CD4-positive, alpha-beta T cell (primary cell): Measurements from ENCODE around the gene RAB7B. TPM values are rescaled to one million over a fixed set of nuclear protein-coding genes. Genes with fewer than 3 reads are reported as not detected.

ENCODE experiments used
- ATAC-seq: fragments of 200-7000 bp; cut with Tn5 transposase; one replicate; pipeline ENCODE4 v1.10.0; 2022; ENCODE audit warnings: mild to moderate bottlenecking; ENCODE audit not compliant: poor library complexity
- CTCF ChIA-PET: fragments of 350-600 bp; sonication (Branson Sonifier 250); formaldehyde crosslinking; loops from one replicate; lab custom pipeline; 2021; ENCODE audit warnings: antibody characterized with exemption, inconsistent platforms; lab: Charles Lee
- POLR2A ChIA-PET: fragments of 350-600 bp; sonication (Branson Sonifier 250); formaldehyde crosslinking; loops from one replicate; lab custom pipeline; 2021; ENCODE audit warnings: antibody characterized with exemption, inconsistent platforms; lab: Charles Lee
- DNase-seq, 14 experiments: peaks; one replicate each; pipeline ENCODE4 v3.0.0-alpha.2; 2013 to 2020; ENCODE audit warnings: mixed read lengths in 2 of 14
- H3K27ac ChIP-seq, 2 donors: one replicate each; pipeline versions ENCODE4 v1.5.1 to v1.7.0; 2013; ENCODE audit warnings: low read length in 2 of 2, low read depth in 1 of 2, mild to moderate bottlenecking in 1 of 2
- H3K27me3 ChIP-seq, 2 experiments: 1 replicate in 1 of 2; 2 replicates in 1 of 2; pipeline versions ENCODE4 v1.6.1 to v1.7.0; 2013; ENCODE audit warnings: low read length in 2 of 2, control low read depth in 1 of 2, mild to moderate bottlenecking in 1 of 2, moderate library complexity in 1 of 2; ENCODE audit not compliant: insufficient read depth in 2 of 2, control insufficient read depth in 1 of 2
- H3K36me3 ChIP-seq: one replicate; pipeline ENCODE4 v1.6.1; 2013; ENCODE audit warnings: low read length, control low read depth; ENCODE audit not compliant: insufficient read depth
- H3K4me1 ChIP-seq: one replicate; pipeline ENCODE4 v1.6.1; 2013; ENCODE audit warnings: low read length, control low read depth; ENCODE audit not compliant: insufficient read depth
- H3K4me3 ChIP-seq: one replicate; pipeline ENCODE4 v1.5.1; 2013; ENCODE audit warnings: mild to moderate bottlenecking, low read length, moderate library complexity
- H3K9me3 ChIP-seq, 2 experiments: 1 replicate in 1 of 2; 2 replicates in 1 of 2; pipeline versions ENCODE4 v1.6.1 to v1.7.0; 2013; ENCODE audit warnings: low read length in 2 of 2, mild to moderate bottlenecking in 2 of 2, control low read depth in 1 of 2, moderate library complexity in 1 of 2; ENCODE audit not compliant: control insufficient read depth in 1 of 2, insufficient read depth in 1 of 2
- H3K27ac Mint-ChIP-seq: one replicate; pipeline ENCODE4 v1.8.0; 2020; ENCODE audit warnings: mixed read lengths
- H3K27me3 Mint-ChIP-seq: one replicate; pipeline ENCODE4 v1.8.0; 2021; ENCODE audit warnings: mixed read lengths
- H3K36me3 Mint-ChIP-seq: one replicate; pipeline ENCODE4 v1.8.0; 2021; ENCODE audit warnings: low read depth, mixed read lengths
- H3K4me1 Mint-ChIP-seq: one replicate; pipeline ENCODE4 v1.8.0; 2021; ENCODE audit warnings: low read depth, mixed read lengths
- H3K4me3 Mint-ChIP-seq: one replicate; pipeline ENCODE4 v1.8.0; 2020; ENCODE audit warnings: mild to moderate bottlenecking, mixed read lengths
- H3K9me3 Mint-ChIP-seq: one replicate; pipeline ENCODE4 v1.8.0; 2020; ENCODE audit warnings: mixed read lengths
- intact Hi-C, 2 experiments: fragments of 100-400 bp; cut with DNase I in 1 of 2; cut with micrococcal nuclease in 1 of 2; formaldehyde crosslinking; loops; one replicate each; pipeline versions ENCODE4 v1.15.1 to v1.9.0; 2023 to 2025; cut with DNase I, micrococcal nuclease
- total RNA-seq, 174 experiments: library from RNA in 2 of 174; stranded (reverse) in 2 of 174; gene quantifications; one replicate each; pipeline ENCODE4 v1.2.3 and lab custom pipeline; 2021 to 2026
- TF ChIP-seq, protein P1 (sequence below): fragments of 200-600 bp; IDR thresholded peaks from one replicate; pipeline ENCODE4 v1.8.0; 2022; ENCODE audit warnings: antibody characterized with exemption, mild to moderate bottlenecking

The RAB7B gene
- total RNA-seq, 2 experiments from 2014 or later, result 0.08 TPM; not detected in 1

DNA sequence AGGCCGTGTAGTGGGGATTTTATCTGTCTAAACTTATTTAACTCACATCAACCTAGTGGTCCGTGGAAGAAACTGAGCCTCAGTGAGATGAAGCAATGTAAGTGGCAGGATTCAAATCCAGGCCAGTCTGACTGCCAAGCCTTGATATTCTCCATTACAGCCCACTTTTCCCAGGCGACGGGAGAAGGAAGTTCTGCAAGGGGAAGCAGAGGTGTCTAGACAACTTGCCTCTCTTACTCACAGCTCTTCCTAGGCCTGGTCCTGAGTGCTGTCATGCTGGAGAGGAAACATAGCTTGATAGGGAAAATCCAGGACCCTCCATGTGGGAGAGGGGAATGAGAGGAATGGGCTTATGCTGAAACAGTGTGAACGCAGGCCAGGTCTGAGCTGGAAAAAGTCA, 11.4 kb upstream of the RAB7B start:
- CTCF ChIA-PET, result no interaction called here
- no peaks in the 10 kb centered on the region for H3K36me3 Mint-ChIP-seq

DNA sequence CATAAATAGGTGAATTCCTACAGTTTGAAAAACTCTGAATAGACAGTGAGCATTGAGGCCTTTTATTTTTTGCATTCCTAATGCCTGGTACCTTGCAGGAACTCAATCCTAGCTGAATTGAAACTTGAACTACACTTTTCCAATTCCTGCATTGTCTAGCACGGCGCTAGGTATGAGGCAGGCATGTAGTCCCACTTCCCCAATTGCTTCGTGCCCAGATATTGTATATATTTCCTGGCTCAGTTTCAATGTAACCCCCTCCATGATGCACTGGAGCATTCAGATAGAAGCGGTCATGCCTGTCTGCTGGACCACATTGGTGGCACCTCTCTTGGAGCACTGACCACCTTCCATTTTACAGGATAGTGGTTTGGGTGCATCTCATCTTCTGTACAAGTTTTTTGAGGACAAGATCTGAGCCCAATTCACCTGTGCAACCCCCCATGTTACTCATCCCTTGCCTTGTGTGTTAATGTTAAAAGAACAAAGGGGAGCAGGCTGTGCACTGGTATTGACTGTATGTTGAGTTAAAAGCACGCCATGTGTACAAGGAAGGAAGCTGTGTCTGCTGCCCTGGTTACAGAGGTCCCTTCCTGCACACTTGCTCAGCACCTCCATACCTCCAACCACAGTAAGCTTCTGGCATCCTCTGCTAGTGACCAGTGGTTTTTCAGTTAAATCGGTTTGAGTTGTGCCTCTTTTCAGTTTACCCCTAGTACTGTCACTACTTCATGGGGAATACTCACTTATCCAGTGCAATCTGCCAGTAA, 10.0 kb upstream of the RAB7B start:
- ATAC-seq (no peak), DNase-seq (no peak)
- Mint-ChIP-seq H3K9me3 (no peaks in the 10 kb centered on the region), H3K4me1 (peaks cover 24% of the 10 kb centered on the region), H3K4me3 (no peak overlapping the region), H3K27me3 (no peaks in the 10 kb centered on the region), H3K27ac (no peak overlapping the region), H3K36me3 (no peaks in the 10 kb centered on the region)
- TF ChIP-seq, protein P1, sequence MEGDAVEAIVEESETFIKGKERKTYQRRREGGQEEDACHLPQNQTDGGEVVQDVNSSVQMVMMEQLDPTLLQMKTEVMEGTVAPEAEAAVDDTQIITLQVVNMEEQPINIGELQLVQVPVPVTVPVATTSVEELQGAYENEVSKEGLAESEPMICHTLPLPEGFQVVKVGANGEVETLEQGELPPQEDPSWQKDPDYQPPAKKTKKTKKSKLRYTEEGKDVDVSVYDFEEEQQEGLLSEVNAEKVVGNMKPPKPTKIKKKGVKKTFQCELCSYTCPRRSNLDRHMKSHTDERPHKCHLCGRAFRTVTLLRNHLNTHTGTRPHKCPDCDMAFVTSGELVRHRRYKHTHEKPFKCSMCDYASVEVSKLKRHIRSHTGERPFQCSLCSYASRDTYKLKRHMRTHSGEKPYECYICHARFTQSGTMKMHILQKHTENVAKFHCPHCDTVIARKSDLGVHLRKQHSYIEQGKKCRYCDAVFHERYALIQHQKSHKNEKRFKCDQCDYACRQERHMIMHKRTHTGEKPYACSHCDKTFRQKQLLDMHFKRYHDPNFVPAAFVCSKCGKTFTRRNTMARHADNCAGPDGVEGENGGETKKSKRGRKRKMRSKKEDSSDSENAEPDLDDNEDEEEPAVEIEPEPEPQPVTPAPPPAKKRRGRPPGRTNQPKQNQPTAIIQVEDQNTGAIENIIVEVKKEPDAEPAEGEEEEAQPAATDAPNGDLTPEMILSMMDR, result no peak
- no peaks in the 10 kb centered on the region for H3K36me3 ChIP-seq
- ChIA-PET CTCF (no interaction called here), POLR2A (no interaction called here)
- no peak overlapping the region for H3K4me3 ChIP-seq
- no peaks in the 10 kb centered on the region for H3K9me3 ChIP-seq
- intact Hi-C loops, result no loop called here
- no peak overlapping the region for H3K27ac ChIP-seq
- no peaks in the 10 kb centered on the region for H3K27me3 ChIP-seq
- peaks cover 8% of the 10 kb centered on the region for H3K4me1 ChIP-seq

More for the DNA sequence above, 11.4 kb upstream of the RAB7B start:
- H3K9me3 ChIP-seq, result no peaks in the 10 kb centered on the region
- peaks cover 8% of the 10 kb centered on the region for H3K4me1 ChIP-seq
- Mint-ChIP-seq H3K4me1 (peaks cover 24% of the 10 kb centered on the region), H3K27ac (no peak overlapping the region), H3K27me3 (no peaks in the 10 kb centered on the region), H3K9me3 (no peaks in the 10 kb centered on the region), H3K4me3 (no peak overlapping the region)
- intact Hi-C loops, result no loop called here
- DNase-seq, result no peak
- POLR2A ChIA-PET, result no interaction called here
- no peak overlapping the region for H3K4me3 ChIP-seq
- no peak overlapping the region for H3K27ac ChIP-seq
- TF ChIP-seq, protein P1, result no peak
- no peak for ATAC-seq
- no peaks in the 10 kb centered on the region for H3K36me3 ChIP-seq
- H3K27me3 ChIP-seq, result no peaks in the 10 kb centered on the region

DNA sequence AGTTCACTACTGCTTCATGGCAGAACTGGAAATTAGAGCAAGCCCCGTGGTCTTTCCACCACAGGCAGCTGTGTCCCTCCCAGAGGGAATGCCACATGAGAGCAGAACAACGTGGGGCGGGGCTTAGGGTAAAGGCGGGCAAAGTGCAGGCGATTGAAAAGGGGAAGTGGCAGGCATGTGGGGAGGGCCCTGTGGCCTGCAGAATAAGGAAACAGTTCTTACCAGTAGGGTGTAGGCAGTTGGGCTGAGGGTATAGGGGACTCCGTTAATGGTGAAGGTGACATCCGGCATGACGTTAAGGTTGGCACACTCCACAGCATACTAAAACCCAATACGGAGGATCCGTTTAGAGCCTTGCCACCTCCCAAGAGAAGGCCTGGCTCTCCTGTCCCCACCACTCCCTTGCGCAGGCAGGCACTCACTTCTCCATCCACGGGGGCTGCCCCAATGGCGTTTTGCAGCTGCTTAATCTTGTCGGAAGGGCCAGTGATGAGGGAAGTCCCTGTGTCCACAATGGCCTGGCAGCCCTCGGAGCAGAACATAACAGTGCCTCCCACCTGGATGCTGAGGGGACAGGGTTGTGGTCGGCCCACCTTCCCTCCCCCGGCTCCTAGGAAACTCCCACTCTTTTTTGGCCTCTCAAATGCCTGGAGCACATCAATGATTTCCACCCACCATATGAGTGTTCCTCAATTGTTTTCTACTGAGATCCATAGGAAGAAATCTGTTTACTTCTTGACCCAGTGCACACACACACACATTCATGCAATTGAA, 9.1 kb upstream of the RAB7B start:
- no peaks in the 10 kb centered on the region for H3K27me3 Mint-ChIP-seq
- no peak overlapping the region for H3K27ac Mint-ChIP-seq
- peak overlapping the region; percentile 44 for H3K4me3 Mint-ChIP-seq
- H3K36me3 ChIP-seq, result no peaks in the 10 kb centered on the region
- TF ChIP-seq, protein P1, result no peak
- no peak overlapping the region for H3K27ac ChIP-seq
- intact Hi-C loops, result no loop called here
- H3K36me3 Mint-ChIP-seq, result no peaks in the 10 kb centered on the region
- peaks cover 24% of the 10 kb centered on the region for H3K4me1 Mint-ChIP-seq
- DNase-seq (peak in 9 of 14 experiments; percentile 4 to 71 (median 29)), ATAC-seq (peak; percentile 95)
- CTCF ChIA-PET, result no interaction called here
- POLR2A ChIA-PET, result no interaction called here
- H3K27me3 ChIP-seq, result no peaks in the 10 kb centered on the region
- peaks cover 8% of the 10 kb centered on the region for H3K4me1 ChIP-seq
- H3K9me3 ChIP-seq, result no peaks in the 10 kb centered on the region
- H3K4me3 ChIP-seq, result no peak overlapping the region
- no peaks in the 10 kb centered on the region for H3K9me3 Mint-ChIP-seq
